Stimulated activated CD4-positive, alpha-beta T cell treated with anti-CD3 and anti-CD28 coated beads, Interleukin-15, amount 100 ng/mL, for 48 hours (primary cell): ENCODE data around the gene EMC7.
"Not testable (repeated sequence)": the region's sequence is repeated elsewhere in the genome, so short reads cannot be mapped to it uniquely, and the experiment has no call there.

Experiments used
- DNase-seq, 2 donors: peaks; one replicate each; pipeline ENCODE4 v3.0.0-alpha.2; 2020; ENCODE audit warnings: low read depth in 2 of 2

EMC7 gene

GRCh38 chr15:34085746-34086145 lies 15.9 kb downstream of the EMC7 start:
- no peak for DNase-seq

DNA sequence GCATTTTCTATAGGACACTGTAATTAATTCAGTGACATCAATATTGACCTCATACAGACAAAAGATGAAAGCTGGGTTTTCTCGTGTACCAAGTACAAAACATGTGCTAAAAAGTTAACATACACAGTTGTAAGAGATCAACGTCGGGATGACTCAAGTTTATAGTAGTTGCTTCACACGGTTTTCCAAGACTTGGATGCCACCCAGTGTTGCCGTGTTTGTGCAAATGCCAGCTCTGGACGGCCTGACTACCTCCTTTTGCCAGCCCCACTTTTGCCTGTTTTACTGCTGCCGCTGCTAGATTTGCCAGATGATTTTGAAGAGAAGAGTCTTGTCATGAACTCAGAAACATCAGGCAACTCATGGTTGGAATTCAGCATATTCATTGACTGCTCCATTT lies 17.6 kb downstream of the EMC7 start:
- DNase-seq: no peak

- no peak for DNase-seq
Observed at GRCh38 chr15:34079904-34080303, 21.8 kb downstream of the EMC7 start.

- no peak for DNase-seq
Observed at GRCh38 chr15:34078900-34079299, 22.8 kb downstream of the EMC7 start.

GRCh38 chr15:34076785-34077184 lies 24.9 kb downstream of the EMC7 start:
- no peak for DNase-seq

DNA sequence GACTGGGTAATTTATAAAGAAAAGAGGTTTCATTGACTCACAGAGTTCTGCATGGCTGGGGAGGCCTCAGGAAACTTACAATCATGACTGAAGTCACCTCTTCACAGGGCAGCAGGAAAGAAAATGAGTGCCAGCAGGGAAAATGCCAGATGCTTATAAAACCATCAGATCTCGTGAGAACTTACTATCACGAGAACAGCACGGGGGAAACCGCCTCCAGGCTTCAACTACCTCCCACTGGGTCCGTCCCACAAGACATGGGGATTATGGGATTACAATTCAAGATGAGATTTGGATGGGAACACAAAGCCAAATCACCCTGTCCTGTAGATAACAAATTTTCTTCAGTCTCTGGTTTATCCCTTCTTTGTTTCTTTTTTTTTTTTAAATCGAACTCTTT lies 31.7 kb downstream of the EMC7 start:
- no peak for DNase-seq

- DNase-seq: no peak
Observed at GRCh38 chr15:34065941-34066340, 35.7 kb downstream of the EMC7 start.

DNA sequence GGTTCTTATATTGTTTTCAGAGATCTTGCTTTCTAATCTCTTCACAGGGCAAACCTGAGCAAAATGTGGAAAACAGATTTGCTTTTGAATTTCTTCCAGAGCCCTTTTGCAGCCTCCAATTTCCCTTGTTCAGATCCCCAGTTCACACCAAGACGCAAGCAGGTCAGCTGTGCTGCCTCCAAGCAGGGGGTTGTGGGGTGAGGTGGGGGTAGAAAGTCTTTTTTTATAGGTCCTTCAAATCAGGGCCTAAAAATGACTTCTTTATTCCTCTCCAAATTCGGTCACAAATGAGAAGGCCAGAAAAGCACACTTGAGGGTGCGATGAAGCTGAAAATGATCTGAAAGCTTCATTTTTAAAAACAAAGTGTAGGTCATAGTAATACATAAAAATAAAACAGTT lies 36.4 kb downstream of the EMC7 start:
- DNase-seq: no peak

DNA sequence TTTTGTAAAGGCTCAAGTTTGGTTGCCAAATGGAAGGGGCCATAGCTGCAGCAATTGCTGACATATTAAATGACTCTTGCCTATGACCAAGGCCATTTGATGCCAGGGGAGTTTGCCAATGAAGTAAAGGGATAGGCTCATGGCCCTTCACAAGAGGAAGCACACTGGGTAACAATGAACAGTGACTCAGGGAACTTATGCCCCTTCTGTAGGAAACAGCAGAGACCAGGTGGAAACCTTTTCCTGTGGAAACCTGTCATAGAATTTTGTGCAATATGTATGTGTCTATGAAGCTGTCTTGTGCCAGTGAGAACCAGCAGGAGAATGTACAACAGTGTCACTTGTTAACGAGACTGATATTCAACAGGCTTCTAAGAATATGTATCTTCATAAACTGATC lies 37.2 kb downstream of the EMC7 start:
- DNase-seq: no peak

DNA sequence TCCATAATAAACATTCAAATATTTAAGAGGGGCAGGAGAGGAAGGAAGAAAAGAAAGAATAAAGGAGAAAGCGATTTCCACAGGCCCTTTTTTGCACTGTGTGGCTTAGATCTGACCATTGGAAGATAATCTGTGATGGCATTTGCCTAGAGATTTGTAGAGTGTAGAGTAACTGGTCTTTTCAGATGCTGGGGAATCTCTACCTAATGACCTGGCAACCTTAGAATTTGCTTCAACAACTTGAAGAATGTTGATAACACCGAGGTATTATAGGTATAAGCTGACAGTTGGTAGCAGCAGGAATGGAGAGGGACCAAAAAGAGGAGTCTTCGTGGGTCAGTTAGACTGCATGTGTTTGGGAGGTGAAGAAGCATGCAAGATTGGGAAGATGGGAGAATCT lies 41.7 kb downstream of the EMC7 start:
- DNase-seq: no peak

GRCh38 chr15:34059476-34059875 lies 42.2 kb downstream of the EMC7 start:
- no peak for DNase-seq

GRCh38 chr15:34056911-34057310 lies 44.8 kb downstream of the EMC7 start:
- DNase-seq: no peak

DNA sequence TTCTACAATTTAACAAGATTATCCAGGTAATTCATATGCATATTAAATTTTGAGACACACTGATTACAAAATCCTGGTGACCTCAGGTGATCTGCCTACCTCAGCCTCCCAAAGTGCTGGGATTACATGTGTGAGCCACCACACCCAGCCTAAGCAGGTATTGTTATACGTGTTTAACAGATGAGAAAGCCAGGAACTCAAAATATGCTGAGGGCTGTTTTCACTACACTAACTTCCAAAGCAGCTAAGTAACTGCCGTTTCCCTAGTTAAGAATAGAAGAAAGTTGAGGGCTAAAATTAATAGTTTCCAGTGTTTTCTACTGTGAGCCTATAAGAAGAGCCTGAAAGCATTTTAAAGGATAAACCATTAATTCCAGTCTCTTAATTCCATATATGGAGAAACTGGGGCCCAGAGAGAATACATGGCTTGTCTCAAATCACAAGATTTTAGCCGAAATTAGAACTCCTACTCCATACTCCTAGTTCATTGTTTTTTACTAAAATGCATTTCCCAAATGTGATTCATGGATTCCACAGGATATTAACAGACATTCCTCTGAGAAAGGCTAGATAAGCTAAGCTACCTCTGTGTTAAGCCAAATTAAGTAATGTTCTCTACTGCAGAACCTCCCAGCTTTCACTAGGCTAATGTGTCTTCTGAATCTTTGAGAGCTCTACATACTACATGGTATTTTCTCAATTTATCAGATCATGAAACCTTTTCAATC lies 45.6 kb downstream of the EMC7 start:
- DNase-seq: no peak

GRCh38 chr15:34054081-34054707 lies 47.5 kb downstream of the EMC7 start:
- DNase-seq: no peak

DNA sequence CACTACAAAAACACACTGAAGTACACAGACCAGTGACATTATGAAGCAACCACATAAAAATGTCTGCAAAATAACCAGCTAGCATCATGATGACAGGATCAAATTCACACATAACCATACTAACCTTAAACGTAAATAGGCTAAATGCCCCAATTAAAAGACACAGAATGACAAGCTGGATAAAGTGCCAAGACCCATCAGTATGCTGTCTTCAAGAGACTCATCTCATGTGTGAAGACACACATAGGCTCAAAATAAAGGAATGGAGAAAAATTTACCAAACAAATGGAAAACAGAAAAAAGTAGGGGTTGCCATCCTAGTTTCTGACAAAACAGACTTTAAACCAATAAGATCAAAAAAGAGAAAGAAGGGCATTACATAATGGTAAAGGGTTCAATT lies 51.3 kb downstream of the EMC7 start:
- DNase-seq: not testable (repeated sequence)

- no peak for DNase-seq
Observed at GRCh38 chr15:34049112-34049511, 52.5 kb downstream of the EMC7 start.

GRCh38 chr15:34047893-34048775 lies 53.5 kb downstream of the EMC7 start:
- DNase-seq: no peak

DNA sequence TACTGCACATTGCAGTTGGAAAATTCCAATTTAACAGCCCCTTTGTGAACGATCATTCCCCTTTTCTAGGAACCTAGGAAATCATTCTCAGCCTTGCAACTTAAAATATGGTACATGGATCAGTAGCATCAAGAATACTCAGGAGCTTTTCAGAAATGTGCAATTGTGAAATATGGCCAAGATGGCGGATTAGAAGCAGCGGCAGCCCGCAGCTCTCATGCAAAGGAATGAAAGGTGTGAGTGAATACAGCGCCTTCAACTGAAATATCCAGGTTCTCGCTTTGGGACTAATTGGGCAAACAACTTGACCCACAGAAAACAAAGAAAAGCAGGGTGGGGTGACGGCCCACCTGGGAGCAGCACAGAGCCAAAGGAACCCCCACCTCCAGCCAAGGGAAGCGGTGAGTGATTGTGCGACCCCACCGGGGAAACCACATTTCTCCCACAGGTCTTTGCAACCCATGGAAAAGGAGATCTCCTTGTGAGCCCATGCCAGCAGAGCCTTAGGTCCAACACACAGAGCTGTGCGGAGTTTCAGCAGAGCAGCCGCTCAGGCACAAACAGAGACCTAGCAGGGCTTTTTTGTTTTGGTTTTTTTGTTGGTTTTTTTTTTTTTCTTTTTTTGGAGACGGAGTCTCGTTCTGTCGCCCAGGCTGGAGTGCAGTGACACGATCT lies 55.1 kb downstream of the EMC7 start:
- no peak for DNase-seq

DNA sequence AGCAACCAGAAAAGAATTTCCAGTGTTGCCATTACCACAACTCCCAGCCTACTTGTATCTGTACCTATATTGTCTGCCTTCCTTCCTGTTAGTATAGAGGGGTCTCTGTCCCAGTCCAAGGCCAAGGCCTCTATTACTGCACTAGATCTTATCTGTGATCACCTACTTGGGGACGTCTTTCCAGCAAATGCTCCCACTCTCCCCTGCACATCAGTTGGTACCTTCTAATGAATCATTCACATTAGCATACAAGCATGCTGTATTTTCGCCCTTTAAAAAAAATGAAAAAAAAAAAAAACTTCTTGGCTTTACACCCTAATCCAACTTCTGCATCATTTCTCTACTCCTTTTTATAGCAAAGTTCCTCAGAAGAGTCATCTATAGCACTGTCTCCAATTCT lies 57.8 kb downstream of the EMC7 start:
- no peak for DNase-seq

DNA sequence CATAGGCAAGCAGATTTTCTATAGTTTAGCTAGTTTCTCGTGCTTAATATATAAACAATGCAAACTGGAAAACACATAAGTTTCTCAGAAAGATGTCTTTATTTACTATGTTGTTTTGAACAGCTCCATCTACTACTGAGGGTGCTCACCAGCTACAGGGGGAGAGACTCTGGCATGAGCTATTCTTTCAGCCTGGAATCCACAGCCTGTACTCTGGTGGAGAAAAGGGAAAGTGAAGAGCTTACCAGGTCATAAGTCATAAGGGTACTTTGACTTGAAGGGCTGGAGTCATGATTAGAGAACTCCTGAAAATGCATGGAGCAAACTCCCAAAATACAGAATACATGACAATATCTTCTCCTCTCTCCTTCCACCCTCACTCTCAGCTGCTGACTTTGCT lies 58.3 kb downstream of the EMC7 start:
- DNase-seq: no peak

DNA sequence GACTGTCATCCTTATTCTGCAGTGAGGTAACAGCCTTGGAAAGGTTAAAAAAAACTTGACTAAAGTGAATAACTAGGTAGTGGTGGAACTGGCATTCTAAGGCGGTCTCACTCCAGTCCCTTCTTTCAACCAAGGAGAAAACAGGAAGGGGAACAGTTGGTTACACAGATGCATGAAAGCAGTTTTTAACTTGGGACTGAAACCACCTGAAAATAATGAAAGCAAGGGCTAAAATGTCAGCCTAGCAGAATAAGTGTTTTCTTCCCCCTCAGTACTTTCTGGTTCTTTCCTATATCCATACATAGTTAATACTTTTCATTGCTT lies 61.9 kb downstream of the EMC7 start:
- no peak for DNase-seq
